ENCODE results near the gene SERPINB5. TPM values are rescaled to one million over a fixed set of nuclear protein-coding genes. Genes with fewer than 3 reads are reported as not detected.

The SERPINB5 gene
- not detected for total RNA-seq (ENCODE audit: unreplicated experiment)
- long read RNA-seq = 0 reads

GRCh38 chr18:63476668-63477067, at the start of gene SERPINB5:
SERPINB5 (plus strand) TSS chr18:63476958; CDS start chr18:63484429, 7,471 bp downstream.
- no peak for DNase-seq (ENCODE audit: low spot score)
- Mint-ChIP-seq H3K4me3 (ENCODE audit: unreplicated experiment) (no peak within 1 kb of the TSS), H3K27me3 (ENCODE audit: unreplicated experiment) (no peaks in the 10 kb centered on the region), H3K9me3 (ENCODE audit: unreplicated experiment) (no peaks in the 10 kb centered on the region), H3K36me3 (ENCODE audit: low read depth, unreplicated experiment) (no peaks in the 10 kb centered on the region), H3K4me1 (ENCODE audit: unreplicated experiment) (peaks cover 5% of the 10 kb centered on the region), H3K27ac (ENCODE audit: unreplicated experiment) (no peak within 1 kb of the TSS)
- no peak for TF ChIP-seq CTCF (IDR thresholded peaks at IDR 0.05; ENCODE audit: unreplicated experiment)

GRCh38 chr18:63427558-63427957, 49.2 kb upstream of the SERPINB5 start:
- Mint-ChIP-seq H3K9me3 (ENCODE audit: unreplicated experiment) (no peaks in the 10 kb centered on the region), H3K27me3 (ENCODE audit: unreplicated experiment) (peaks cover 4% of the 10 kb centered on the region), H3K4me1 (ENCODE audit: unreplicated experiment) (peaks cover 12% of the 10 kb centered on the region), H3K4me3 (ENCODE audit: unreplicated experiment) (no peak overlapping the region), H3K36me3 (ENCODE audit: low read depth, unreplicated experiment) (no peaks in the 10 kb centered on the region), H3K27ac (ENCODE audit: unreplicated experiment) (no peak overlapping the region)
- no peak for TF ChIP-seq CTCF (IDR thresholded peaks at IDR 0.05; ENCODE audit: unreplicated experiment)
- no peak for DNase-seq (ENCODE audit: low spot score)

GRCh38 chr18:63430526-63430925, 46.2 kb upstream of the SERPINB5 start:
- no peak overlapping the region for H3K27ac Mint-ChIP-seq (ENCODE audit: unreplicated experiment)
- no peaks in the 10 kb centered on the region for H3K36me3 Mint-ChIP-seq (ENCODE audit: low read depth, unreplicated experiment)
- no peak for TF ChIP-seq CTCF (IDR thresholded peaks at IDR 0.05; ENCODE audit: unreplicated experiment)
- no peaks in the 10 kb centered on the region for H3K27me3 Mint-ChIP-seq (ENCODE audit: unreplicated experiment)
- H3K9me3 Mint-ChIP-seq (ENCODE audit: unreplicated experiment) = no peaks in the 10 kb centered on the region
- H3K4me3 Mint-ChIP-seq (ENCODE audit: unreplicated experiment) = no peak overlapping the region
- DNase-seq (ENCODE audit: low spot score) = no peak
- no peaks in the 10 kb centered on the region for H3K4me1 Mint-ChIP-seq (ENCODE audit: unreplicated experiment)

GRCh38 chr18:63431180-63431579, 45.6 kb upstream of the SERPINB5 start:
- Mint-ChIP-seq H3K27me3 (ENCODE audit: unreplicated experiment) (no peaks in the 10 kb centered on the region), H3K4me1 (ENCODE audit: unreplicated experiment) (no peaks in the 10 kb centered on the region), H3K4me3 (ENCODE audit: unreplicated experiment) (no peak overlapping the region), H3K9me3 (ENCODE audit: unreplicated experiment) (no peaks in the 10 kb centered on the region), H3K36me3 (ENCODE audit: low read depth, unreplicated experiment) (no peaks in the 10 kb centered on the region), H3K27ac (ENCODE audit: unreplicated experiment) (no peak overlapping the region)
- DNase-seq (ENCODE audit: low spot score) = no peak
- TF ChIP-seq CTCF (IDR thresholded peaks at IDR 0.05; ENCODE audit: unreplicated experiment) = no peak

GRCh38 chr18:63433334-63433866, 43.4 kb upstream of the SERPINB5 start:
- Mint-ChIP-seq H3K4me1 (ENCODE audit: unreplicated experiment) (no peaks in the 10 kb centered on the region), H3K27me3 (ENCODE audit: unreplicated experiment) (no peaks in the 10 kb centered on the region), H3K4me3 (ENCODE audit: unreplicated experiment) (no peak overlapping the region), H3K36me3 (ENCODE audit: low read depth, unreplicated experiment) (no peaks in the 10 kb centered on the region), H3K9me3 (ENCODE audit: unreplicated experiment) (no peaks in the 10 kb centered on the region), H3K27ac (ENCODE audit: unreplicated experiment) (no peak overlapping the region)
- TF ChIP-seq CTCF (IDR thresholded peaks at IDR 0.05; ENCODE audit: unreplicated experiment) = no peak
- DNase-seq (ENCODE audit: low spot score) = no peak
